ENCODE data around the gene CYBC1. TPM values are rescaled to one million over a fixed set of nuclear protein-coding genes. Genes with fewer than 3 reads are reported as not detected.
A peak's percentile ranks its signal among the peaks of the same experiment; 100 is the strongest.

Gene CYBC1
- polyA plus RNA-seq, 3 donors, result 43.7 to 56.5 (median 51.1) TPM

GRCh38 chr17:82440991-82441627 is 9.4 kb downstream of the CYBC1 start:
- no peak for DNase-seq (ENCODE audit: extremely low read depth in 1 of 11, low read depth in 9 of 11, low spot score in 4 of 11)

- DNase-seq (ENCODE audit: extremely low read depth in 1 of 11, low read depth in 9 of 11, low spot score in 4 of 11), result no peak
Measured at GRCh38 chr17:82440469-82440981, 10.0 kb downstream of the CYBC1 start.

- no peak for DNase-seq (ENCODE audit: extremely low read depth in 1 of 11, low read depth in 9 of 11, low spot score in 4 of 11)
Measured at GRCh38 chr17:82439829-82440365, 10.7 kb downstream of the CYBC1 start.

- DNase-seq (ENCODE audit: extremely low read depth in 1 of 11, low read depth in 9 of 11, low spot score in 4 of 11), result no peak
Measured at GRCh38 chr17:82439194-82439828, 11.2 kb downstream of the CYBC1 start.

GRCh38 chr17:82438401-82439193 is 12.0 kb downstream of the CYBC1 start:
- no peak for DNase-seq (ENCODE audit: extremely low read depth in 1 of 11, low read depth in 9 of 11, low spot score in 4 of 11)

GRCh38 chr17:82437325-82437668 is 13.3 kb downstream of the CYBC1 start:
- no peak for DNase-seq (ENCODE audit: extremely low read depth in 1 of 11, low read depth in 9 of 11, low spot score in 4 of 11)

GRCh38 chr17:82436601-82437324 is 13.8 kb downstream of the CYBC1 start:
- no peak for DNase-seq (ENCODE audit: extremely low read depth in 1 of 11, low read depth in 9 of 11, low spot score in 4 of 11)

GRCh38 chr17:82435601-82436583 is 14.7 kb downstream of the CYBC1 start:
- no peak for DNase-seq (ENCODE audit: extremely low read depth in 1 of 11, low read depth in 9 of 11, low spot score in 4 of 11)

GRCh38 chr17:82435103-82435502 is 15.4 kb downstream of the CYBC1 start:
- no peak for DNase-seq (ENCODE audit: extremely low read depth in 1 of 11, low read depth in 9 of 11, low spot score in 4 of 11)

GRCh38 chr17:82434216-82434565 is 16.4 kb downstream of the CYBC1 start:
- DNase-seq (ENCODE audit: extremely low read depth in 1 of 11, low read depth in 9 of 11, low spot score in 4 of 11), result no peak

GRCh38 chr17:82433560-82434215 is 16.9 kb downstream of the CYBC1 start:
- DNase-seq (ENCODE audit: extremely low read depth in 1 of 11, low read depth in 9 of 11, low spot score in 4 of 11), result no peak

- DNase-seq (ENCODE audit: extremely low read depth in 1 of 11, low read depth in 9 of 11, low spot score in 4 of 11), result no peak
Measured at GRCh38 chr17:82432017-82432416, 18.5 kb downstream of the CYBC1 start.

- DNase-seq (ENCODE audit: extremely low read depth in 1 of 11, low read depth in 9 of 11, low spot score in 4 of 11), result no peak
Measured at GRCh38 chr17:82429824-82430223, 20.7 kb downstream of the CYBC1 start.

GRCh38 chr17:82428546-82428945 is 22.0 kb downstream of the CYBC1 start:
- DNase-seq (ENCODE audit: extremely low read depth in 1 of 11, low read depth in 9 of 11, low spot score in 4 of 11), result no peak

- DNase-seq (ENCODE audit: extremely low read depth in 1 of 11, low read depth in 9 of 11, low spot score in 4 of 11), result no peak
Measured at GRCh38 chr17:82424863-82425159, 25.7 kb downstream of the CYBC1 start.

GRCh38 chr17:82424001-82424862 is 26.3 kb downstream of the CYBC1 start:
- DNase-seq (ENCODE audit: extremely low read depth in 1 of 11, low read depth in 9 of 11, low spot score in 4 of 11), result peak in 1 of 11 donors; percentile 32

- DNase-seq (ENCODE audit: extremely low read depth in 1 of 11, low read depth in 9 of 11, low spot score in 4 of 11), result no peak
Measured at GRCh38 chr17:82419540-82419939, 31.0 kb downstream of the CYBC1 start.

Data from renal cortex interstitium (tissue), 11 donors.